HTERT RPE-1 (cell line): ENCODE data around the gene UNC80.
"Not testable (repeated sequence)": the region's sequence is repeated elsewhere in the genome, so short reads cannot be mapped to it uniquely, and the experiment has no call there.

Experiments used
- in situ Hi-C: fragments of 300-500 bp; cut with MboI; formaldehyde crosslinking; loops from 4 replicates; pipeline ENCODE4 v1.14.3; 2020; ENCODE audit warnings: low sequenced_read_pairs

Gene UNC80, protein sequence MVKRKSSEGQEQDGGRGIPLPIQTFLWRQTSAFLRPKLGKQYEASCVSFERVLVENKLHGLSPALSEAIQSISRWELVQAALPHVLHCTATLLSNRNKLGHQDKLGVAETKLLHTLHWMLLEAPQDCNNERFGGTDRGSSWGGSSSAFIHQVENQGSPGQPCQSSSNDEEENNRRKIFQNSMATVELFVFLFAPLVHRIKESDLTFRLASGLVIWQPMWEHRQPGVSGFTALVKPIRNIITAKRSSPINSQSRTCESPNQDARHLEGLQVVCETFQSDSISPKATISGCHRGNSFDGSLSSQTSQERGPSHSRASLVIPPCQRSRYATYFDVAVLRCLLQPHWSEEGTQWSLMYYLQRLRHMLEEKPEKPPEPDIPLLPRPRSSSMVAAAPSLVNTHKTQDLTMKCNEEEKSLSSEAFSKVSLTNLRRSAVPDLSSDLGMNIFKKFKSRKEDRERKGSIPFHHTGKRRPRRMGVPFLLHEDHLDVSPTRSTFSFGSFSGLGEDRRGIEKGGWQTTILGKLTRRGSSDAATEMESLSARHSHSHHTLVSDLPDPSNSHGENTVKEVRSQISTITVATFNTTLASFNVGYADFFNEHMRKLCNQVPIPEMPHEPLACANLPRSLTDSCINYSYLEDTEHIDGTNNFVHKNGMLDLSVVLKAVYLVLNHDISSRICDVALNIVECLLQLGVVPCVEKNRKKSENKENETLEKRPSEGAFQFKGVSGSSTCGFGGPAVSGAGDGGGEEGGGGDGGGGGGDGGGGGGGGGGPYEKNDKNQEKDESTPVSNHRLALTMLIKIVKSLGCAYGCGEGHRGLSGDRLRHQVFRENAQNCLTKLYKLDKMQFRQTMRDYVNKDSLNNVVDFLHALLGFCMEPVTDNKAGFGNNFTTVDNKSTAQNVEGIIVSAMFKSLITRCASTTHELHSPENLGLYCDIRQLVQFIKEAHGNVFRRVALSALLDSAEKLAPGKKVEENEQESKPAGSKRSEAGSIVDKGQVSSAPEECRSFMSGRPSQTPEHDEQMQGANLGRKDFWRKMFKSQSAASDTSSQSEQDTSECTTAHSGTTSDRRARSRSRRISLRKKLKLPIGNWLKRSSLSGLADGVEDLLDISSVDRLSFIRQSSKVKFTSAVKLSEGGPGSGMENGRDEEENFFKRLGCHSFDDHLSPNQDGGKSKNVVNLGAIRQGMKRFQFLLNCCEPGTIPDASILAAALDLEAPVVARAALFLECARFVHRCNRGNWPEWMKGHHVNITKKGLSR (N-terminal part only)

GRCh38 chr2:209771474-209772289 is at the start of gene UNC80:
UNC80 (plus strand) TSS chr2:209771832; CDS start chr2:209772073, 241 bp downstream.
- in situ Hi-C loops: no loop called here

GRCh38 chr2:209726311-209726710 is 45.3 kb upstream of the UNC80 start:
- in situ Hi-C loops: no loop called here

GRCh38 chr2:209727077-209727476 is 44.6 kb upstream of the UNC80 start:
- in situ Hi-C loops: no loop called here

DNA sequence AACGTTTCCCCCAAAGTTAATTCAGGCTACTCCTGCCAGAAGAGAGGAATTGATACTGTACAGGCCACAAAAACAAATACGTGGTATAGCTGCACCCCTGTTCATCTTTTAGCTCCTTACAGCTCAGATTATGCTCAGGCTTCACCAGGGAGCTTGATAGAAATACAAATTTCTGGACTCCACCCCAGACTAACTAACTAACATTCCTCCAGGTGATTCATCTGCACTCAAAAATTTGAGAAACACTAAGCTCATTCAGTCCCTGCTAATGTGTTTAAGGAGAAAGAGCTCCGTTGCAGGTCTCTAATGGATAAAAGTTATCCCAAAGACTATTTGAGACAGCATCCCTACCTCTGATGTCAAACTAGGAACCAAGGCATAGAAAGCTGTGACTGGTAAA is 36.8 kb upstream of the UNC80 start:
- in situ Hi-C loops: no loop called here

- in situ Hi-C loops: no loop called here
Measured at GRCh38 chr2:209741953-209742352, 29.7 kb upstream of the UNC80 start.

GRCh38 chr2:209753020-209753419 is 18.6 kb upstream of the UNC80 start:
- in situ Hi-C loops: no loop called here

DNA sequence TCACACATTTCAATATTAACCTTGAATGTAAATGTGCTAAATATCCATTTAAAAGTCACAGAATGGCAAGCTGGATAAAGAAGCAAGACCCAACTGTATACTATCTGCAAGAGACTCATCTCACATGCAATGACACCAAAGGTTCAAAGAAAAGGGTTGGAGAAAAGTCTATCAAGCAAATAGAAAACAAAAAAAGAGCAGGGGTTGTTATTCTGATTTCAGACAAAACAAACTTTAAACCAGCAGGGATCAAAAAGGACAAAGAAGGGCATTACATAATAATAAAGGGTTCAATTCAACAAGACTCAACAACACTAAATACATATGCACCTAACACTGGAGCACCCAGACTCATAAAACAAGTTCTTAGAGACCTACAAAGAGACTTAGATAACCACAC is 14.5 kb upstream of the UNC80 start:
- in situ Hi-C loops: no loop called here

- in situ Hi-C loops: no loop called here
Measured at GRCh38 chr2:209761566-209761965, 10.1 kb upstream of the UNC80 start.

GRCh38 chr2:209762563-209762962 is 9.1 kb upstream of the UNC80 start:
- in situ Hi-C loops: no loop called here

DNA sequence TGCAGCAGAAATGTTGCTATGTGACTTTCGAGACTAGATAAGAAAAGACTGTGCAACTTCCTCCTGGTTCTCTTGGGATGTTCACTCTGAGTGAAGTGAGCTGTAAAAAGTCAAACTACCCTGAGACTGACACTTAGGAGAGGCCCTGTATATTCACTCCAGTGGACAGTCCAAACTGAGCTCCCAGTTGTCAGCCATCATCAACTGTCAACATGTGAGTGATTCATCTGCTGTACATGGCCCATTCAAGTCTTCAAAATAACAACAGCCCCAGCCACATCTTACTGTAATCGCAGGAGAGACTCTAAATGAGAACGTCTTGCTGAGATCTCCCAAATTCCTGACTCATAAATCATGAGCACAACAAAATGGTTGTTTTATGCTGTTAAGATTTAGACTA is 8.5 kb upstream of the UNC80 start:
- in situ Hi-C loops: no loop called here

DNA sequence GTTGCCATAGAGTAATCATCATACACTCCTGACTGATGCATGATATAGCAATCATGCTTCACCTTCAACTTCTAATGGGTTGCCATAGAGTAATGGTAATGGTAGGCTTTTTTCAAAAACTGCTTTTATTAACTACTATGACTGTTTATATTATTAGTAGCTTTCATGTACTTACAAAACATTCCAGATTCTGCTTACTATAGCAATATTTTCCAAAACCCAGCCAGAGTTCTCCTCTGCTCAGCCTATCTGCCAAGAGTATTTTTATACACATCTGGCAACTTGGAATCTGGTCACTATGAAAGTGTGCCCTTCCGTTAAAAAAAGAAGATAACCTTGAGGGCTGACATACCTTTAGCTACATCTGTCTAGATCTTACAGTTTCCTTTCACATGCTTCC is 5.0 kb upstream of the UNC80 start:
- in situ Hi-C loops: no loop called here

DNA sequence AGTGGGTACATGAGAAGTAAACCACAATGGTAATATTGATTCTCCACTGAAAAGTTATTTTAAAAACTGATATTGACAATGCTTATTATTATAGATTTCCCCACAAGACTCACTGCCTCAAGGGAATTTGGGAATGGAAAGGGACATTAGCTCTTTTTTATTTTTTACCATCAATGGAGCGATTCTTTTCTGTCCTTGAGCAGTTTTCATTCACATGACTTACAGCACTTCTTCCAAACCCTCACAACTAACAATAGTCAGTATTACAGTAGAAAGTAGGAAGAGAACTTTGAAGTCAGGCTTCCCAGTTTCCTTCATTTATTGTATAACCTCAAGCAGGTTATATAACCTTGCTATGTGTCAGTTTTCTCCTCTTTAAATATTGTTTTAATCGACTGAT is 4.3 kb upstream of the UNC80 start:
- in situ Hi-C loops: no loop called here

DNA sequence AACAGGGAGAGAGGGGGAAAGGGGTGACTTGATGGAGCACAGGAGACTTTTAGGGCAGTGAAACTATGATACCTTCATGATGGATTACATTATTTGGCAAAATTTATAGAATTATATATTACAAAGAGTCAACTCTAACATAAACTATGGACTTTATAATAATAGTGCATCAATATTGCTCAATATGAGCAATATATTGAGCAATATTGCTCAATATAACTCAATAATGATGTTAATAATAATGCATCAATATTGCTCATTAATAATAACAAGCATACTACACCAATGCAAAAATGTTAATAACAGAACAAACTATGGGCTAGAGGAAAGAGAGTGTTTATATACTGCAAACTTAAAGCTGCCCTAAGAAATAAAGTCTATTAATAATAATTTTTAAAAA is 3.1 kb upstream of the UNC80 start:
- in situ Hi-C loops: no loop called here

DNA sequence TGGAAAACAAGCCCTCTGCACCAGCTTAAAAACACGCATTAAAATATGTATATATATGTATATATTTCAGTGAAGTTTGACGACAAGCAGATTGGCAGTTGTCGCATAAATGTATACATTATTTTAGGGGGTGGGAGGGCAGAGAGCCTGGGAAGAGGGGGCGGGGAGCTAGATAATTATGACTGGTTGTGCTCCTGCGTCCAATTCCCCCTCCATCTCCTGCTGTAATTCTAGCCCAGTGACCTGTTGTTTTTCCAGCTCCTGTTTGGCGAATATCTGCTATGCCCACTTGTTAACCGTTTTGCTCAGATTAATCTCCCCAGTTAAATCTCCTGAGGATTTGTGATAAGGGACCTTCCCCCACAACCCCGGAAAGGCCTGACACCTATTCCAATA is 656 bp downstream of the UNC80 start:
- in situ Hi-C loops: no loop called here

- in situ Hi-C loops: no loop called here
Measured at GRCh38 chr2:209773377-209773776, 1.7 kb downstream of the UNC80 start.

DNA sequence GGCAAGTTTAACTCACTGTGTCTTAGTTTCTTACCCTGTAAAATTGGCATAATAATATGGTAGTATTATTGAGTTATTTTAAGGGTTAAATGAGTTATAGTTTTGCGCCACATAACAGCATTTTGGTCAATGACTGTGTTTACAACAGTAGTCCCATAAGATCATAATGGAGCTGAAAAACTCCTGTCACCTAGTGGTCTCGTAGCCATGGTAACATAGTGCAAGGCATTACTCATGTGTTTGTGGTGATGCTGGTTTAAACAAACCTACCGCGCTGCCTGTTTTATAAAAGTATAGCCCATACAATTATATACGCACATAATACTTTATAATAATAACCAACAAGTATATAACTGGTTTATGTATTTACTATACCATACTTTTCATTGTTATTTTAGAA is 15.8 kb downstream of the UNC80 start:
- in situ Hi-C loops: no loop called here

GRCh38 chr2:209788925-209789324 is 17.3 kb downstream of the UNC80 start:
- in situ Hi-C loops: no loop called here

GRCh38 chr2:209790066-209790728 is 18.6 kb downstream of the UNC80 start:
- in situ Hi-C loops: no loop called here

DNA sequence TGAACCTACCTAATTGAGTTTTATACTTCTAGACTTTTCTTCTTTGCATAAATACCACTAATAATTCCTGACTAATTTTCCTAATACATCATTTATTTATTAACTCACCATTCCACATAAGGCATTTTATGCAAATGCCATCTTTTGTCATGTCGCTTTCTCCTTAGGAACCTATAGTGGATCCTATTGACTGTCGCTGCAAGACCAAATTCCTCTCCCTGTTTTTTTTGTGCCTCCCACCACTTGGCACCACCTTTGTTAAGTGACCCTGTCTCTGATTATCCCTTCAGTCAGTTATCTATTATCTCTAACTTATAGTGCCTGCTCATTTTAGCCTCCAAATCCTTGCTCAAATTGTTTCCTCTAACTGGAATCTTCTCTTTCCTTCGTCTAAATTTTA is 19.5 kb downstream of the UNC80 start:
- in situ Hi-C loops: no loop called here

DNA sequence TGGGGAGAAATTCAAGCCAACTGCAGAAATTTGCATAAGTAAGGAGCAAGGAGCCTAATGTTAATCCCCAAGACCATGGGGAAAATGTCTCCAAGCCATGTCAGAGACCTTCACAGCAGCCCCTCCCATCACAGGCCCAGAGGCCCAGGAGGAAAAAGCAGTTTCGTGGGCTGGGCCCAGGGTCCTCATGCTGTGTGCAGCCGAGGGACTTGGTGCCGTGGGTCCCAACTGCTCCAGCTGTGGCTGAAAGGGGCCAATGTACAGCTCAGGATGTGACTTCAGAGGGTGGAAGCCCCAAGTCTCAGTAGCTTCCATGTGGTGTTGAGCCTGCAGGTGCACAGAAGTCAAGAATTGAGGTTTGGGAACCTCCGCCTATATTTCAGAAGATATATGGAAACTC is 23.8 kb downstream of the UNC80 start:
- in situ Hi-C loops: not testable (repeated sequence)
